PFSK-1 (cell line): ENCODE results near the gene ANKRD35.

Experiments used
- POLR2AphosphoS5 ChIP-seq: IDR thresholded peaks from 2 replicates; pipeline ENCODE4 v1.6.1; 2012; ENCODE audit warnings: low read depth, mild to moderate bottlenecking, control low read depth, low read length, moderate library complexity
- REST ChIP-seq, 2 experiments: IDR thresholded peaks; 2 replicates each; pipeline versions ENCODE4 v1.6.1 to v1.8.0; 2011 to 2012; ENCODE audit warnings: low read depth in 2 of 2, low read length in 2 of 2, control low read depth in 1 of 2, inconsistent platforms in 1 of 2, mild to moderate bottlenecking in 1 of 2, moderate library complexity in 1 of 2; ENCODE audit not compliant: insufficient read depth in 1 of 2
- TAF1 ChIP-seq: IDR thresholded peaks from 2 replicates; pipeline ENCODE4 v1.6.1; 2012; ENCODE audit warnings: low read length, control low read depth, borderline replicate concordance; ENCODE audit not compliant: insufficient read depth

GRCh38 chr1:145847827-145848226, 37.8 kb downstream of the ANKRD35 start:
- TF ChIP-seq REST (IDR thresholded peaks at IDR 0.05; ENCODE audit: insufficient read depth in 1 of 2, low read depth in 2 of 2, low read length in 2 of 2) = no peak
- TF ChIP-seq TAF1 = no peak
- TF ChIP-seq POLR2AphosphoS5 = no peak
